ENCODE results near the gene LORICRIN.

- TF ChIP-seq CTCF (IDR thresholded peaks at IDR 0.05) (no peak), POLR2A (IDR thresholded peaks at IDR 0.05) (no peak)
Measured at GRCh38 chr1:153288634-153289275, 29.3 kb downstream of the LORICRIN start.
